ENCODE measurements around the gene ZDBF2. TPM values are rescaled to one million over a fixed set of nuclear protein-coding genes. Genes with fewer than 3 reads are reported as not detected.
"Not testable (repeated sequence)": the region's sequence is repeated elsewhere in the genome, so short reads cannot be mapped to it uniquely, and the experiment has no call there.

The ZDBF2 gene
- total RNA-seq, 4 donors from 2014 or later, result 3.4 to 8.0 (median 4.3) TPM

- peaks cover 6% of the 10 kb centered on the region for H3K4me1 ChIP-seq
- H3K27me3 ChIP-seq, result peaks cover 84% of the 10 kb centered on the region
- H3K36me3 ChIP-seq, result no peaks in the 10 kb centered on the region
- WGBS, result 48% methylated on average over 6 of the region's 7 CpGs
- no peak overlapping the region for H3K4me3 ChIP-seq
- H3K27ac ChIP-seq, result no peak overlapping the region
- no peaks in the 10 kb centered on the region for H3K9me3 ChIP-seq
- no peak for DNase-seq (ENCODE audit: low spot score in 2 of 2)
- no peak for TF ChIP-seq POLR2AphosphoS5 (IDR thresholded peaks at IDR 0.05)
- no peak for TF ChIP-seq EP300 (IDR thresholded peaks at IDR 0.05)
- no peak for TF ChIP-seq POLR2A (IDR thresholded peaks at IDR 0.05)
- no peak for TF ChIP-seq CTCF (IDR thresholded peaks at IDR 0.05)
Measured at GRCh38 chr2:206256706-206257205, 17.7 kb upstream of the ZDBF2 start.

GRCh38 chr2:206257350-206257749, 17.1 kb upstream of the ZDBF2 start:
- no peak for DNase-seq (ENCODE audit: low spot score in 2 of 2)
- Histone ChIP-seq H3K36me3 (no peaks in the 10 kb centered on the region), H3K9me3 (no peaks in the 10 kb centered on the region), H3K4me3 (no peak overlapping the region), H3K27me3 (peaks cover 86% of the 10 kb centered on the region), H3K4me1 (peaks cover 6% of the 10 kb centered on the region), H3K27ac (no peak overlapping the region)
- TF ChIP-seq EP300 (IDR thresholded peaks at IDR 0.05) (no peak), CTCF (IDR thresholded peaks at IDR 0.05) (no peak), POLR2A (IDR thresholded peaks at IDR 0.05) (no peak), POLR2AphosphoS5 (IDR thresholded peaks at IDR 0.05) (no peak)
- WGBS, result 75% methylated on average over 14 of the region's 14 CpGs

GRCh38 chr2:206257861-206258260, 16.6 kb upstream of the ZDBF2 start:
- no peak for TF ChIP-seq POLR2AphosphoS5 (IDR thresholded peaks at IDR 0.05)
- TF ChIP-seq CTCF (IDR thresholded peaks at IDR 0.05), result no peak
- TF ChIP-seq EP300 (IDR thresholded peaks at IDR 0.05), result no peak
- no peak for TF ChIP-seq POLR2A (IDR thresholded peaks at IDR 0.05)
- H3K9me3 ChIP-seq, result no peaks in the 10 kb centered on the region
- no peak overlapping the region for H3K27ac ChIP-seq
- no peak for DNase-seq (ENCODE audit: low spot score in 2 of 2)
- WGBS, result 76% methylated on average over 7 of the region's 7 CpGs
- H3K36me3 ChIP-seq, result no peaks in the 10 kb centered on the region
- H3K4me3 ChIP-seq, result no peak overlapping the region
- peaks cover 86% of the 10 kb centered on the region for H3K27me3 ChIP-seq
- H3K4me1 ChIP-seq, result peaks cover 6% of the 10 kb centered on the region

GRCh38 chr2:206258615-206259014, 15.8 kb upstream of the ZDBF2 start:
- peaks cover 91% of the 10 kb centered on the region for H3K27me3 ChIP-seq
- not testable (repeated sequence) for H3K4me3 ChIP-seq; H3K9me3 ChIP-seq; DNase-seq (ENCODE audit: low spot score in 2 of 2); H3K4me1 ChIP-seq; H3K36me3 ChIP-seq; H3K27ac ChIP-seq
- WGBS, result 60% methylated on average over 8 of the region's 8 CpGs

- no peak for DNase-seq (ENCODE audit: low spot score in 2 of 2)
- TF ChIP-seq POLR2A (IDR thresholded peaks at IDR 0.05) (no peak), POLR2AphosphoS5 (IDR thresholded peaks at IDR 0.05) (no peak), CTCF (IDR thresholded peaks at IDR 0.05) (no peak), EP300 (IDR thresholded peaks at IDR 0.05) (no peak)
- Histone ChIP-seq H3K4me1 (peaks cover 6% of the 10 kb centered on the region), H3K27ac (no peak overlapping the region), H3K36me3 (no peaks in the 10 kb centered on the region), H3K27me3 (peaks cover 93% of the 10 kb centered on the region), H3K4me3 (no peak overlapping the region), H3K9me3 (no peaks in the 10 kb centered on the region)
- 38% methylated on average over 10 of the region's 10 CpGs for WGBS
Measured at GRCh38 chr2:206259376-206260187, 14.9 kb upstream of the ZDBF2 start.

Measured in suprapubic skin (tissue), 4 donors.